ENCODE data around the gene MMP17.

DNA sequence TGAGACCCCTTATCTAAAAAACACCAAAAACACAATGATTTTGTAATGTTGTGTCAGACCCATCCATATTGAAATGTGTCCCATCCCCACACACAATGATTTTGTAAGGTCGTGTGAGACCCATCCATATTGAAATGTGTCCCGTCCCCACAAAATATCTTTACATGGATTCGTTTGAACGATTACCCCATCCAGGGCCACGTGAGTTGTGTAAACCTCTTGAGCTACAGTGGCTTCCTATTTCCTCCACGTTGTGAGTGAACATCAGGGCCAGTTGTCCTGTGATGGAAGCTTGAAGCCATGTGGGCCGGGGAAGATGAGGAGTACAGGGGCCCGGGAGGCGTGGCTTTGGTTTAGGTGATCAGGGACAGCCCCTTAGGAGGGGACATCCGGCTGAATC lies 39.3 kb downstream of the MMP17 start:
- no peak for TF ChIP-seq EZH2 (IDR thresholded peaks at IDR 0.05; ENCODE audit: borderline replicate concordance)
- TF ChIP-seq, protein P1, sequence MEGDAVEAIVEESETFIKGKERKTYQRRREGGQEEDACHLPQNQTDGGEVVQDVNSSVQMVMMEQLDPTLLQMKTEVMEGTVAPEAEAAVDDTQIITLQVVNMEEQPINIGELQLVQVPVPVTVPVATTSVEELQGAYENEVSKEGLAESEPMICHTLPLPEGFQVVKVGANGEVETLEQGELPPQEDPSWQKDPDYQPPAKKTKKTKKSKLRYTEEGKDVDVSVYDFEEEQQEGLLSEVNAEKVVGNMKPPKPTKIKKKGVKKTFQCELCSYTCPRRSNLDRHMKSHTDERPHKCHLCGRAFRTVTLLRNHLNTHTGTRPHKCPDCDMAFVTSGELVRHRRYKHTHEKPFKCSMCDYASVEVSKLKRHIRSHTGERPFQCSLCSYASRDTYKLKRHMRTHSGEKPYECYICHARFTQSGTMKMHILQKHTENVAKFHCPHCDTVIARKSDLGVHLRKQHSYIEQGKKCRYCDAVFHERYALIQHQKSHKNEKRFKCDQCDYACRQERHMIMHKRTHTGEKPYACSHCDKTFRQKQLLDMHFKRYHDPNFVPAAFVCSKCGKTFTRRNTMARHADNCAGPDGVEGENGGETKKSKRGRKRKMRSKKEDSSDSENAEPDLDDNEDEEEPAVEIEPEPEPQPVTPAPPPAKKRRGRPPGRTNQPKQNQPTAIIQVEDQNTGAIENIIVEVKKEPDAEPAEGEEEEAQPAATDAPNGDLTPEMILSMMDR (IDR thresholded peaks at IDR 0.05; ENCODE audit: poor library complexity), result no peak
